ENCODE data around the gene RBBP8NL. TPM values are rescaled to one million over a fixed set of nuclear protein-coding genes. Genes with fewer than 3 reads are reported as not detected.

Gene RBBP8NL
- total and polyA plus RNA-seq, 2 of the 8 experiments (the other 6 are each of a cell fraction or from before 2014, with no cell fraction given) = 0.43 to 0.48 TPM

DNA sequence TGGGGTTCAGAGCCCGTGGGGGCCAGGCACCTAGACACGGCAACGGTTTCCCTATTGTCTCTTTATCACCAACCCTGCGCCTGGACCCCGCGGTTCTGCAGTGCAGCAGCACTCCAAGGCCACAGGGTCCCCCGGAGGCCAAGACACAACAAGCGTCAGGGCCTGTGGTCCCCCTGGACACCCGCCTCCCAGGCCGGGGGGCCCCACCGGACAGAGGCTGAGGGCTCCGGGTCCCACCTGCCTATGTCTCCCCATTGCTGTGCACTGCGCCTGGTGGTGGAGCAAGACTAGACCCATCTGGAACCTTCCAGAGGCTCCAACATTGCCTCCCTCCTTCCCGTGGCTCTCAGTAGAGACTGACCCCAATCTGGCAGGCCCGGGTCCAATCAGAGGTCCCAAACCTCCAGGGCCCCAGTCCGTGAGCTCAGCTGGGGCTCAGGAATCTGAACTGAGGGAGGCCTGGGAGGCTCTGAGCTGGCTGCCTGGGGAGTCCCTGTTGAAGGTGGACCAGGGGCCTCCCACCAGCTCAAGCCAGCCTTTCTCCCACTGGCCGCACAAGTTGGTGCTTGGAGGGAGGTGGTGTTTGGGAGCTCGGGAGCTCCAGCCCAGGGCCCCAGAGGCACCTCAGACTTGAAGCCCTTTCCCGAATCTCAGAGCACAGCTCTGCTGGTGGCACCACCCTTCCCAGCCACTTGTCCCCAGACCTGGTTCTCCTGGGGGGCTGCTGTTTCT is 39.6 kb upstream of the RBBP8NL start:
- H3K9me3 ChIP-seq (ENCODE audit: insufficient read depth in 2 of 2, low read depth in 1 of 2, low read length in 1 of 2) = no peaks in the 10 kb centered on the region
- CTCF ChIA-PET (ENCODE audit: partially characterized antibody) = interaction anchor here (0.8 to 1.6 kb wide), 9 partner anchors 11 to 245 kb away, joined by 3 to 5 read pairs (median 3); no protein-coding TSS in a partner anchor
- no peak overlapping the region for H2AFZ ChIP-seq (ENCODE audit: low read length)
- no peak overlapping the region for H2BK15ac ChIP-seq (ENCODE audit: low read length)
- H4K20me1 ChIP-seq (replicated peaks in 1 of 2; ENCODE audit: control insufficient read depth in 1 of 2, insufficient read depth in 2 of 2, low read length in 2 of 2) = peaks cover 0 to 3% of the 10 kb centered on the region in 2 experiments
- no peak overlapping the region for H2BK120ac ChIP-seq (replicated peaks; ENCODE audit: low read depth, low read length)
- peaks cover 0 to 5% (median 1%) of the 10 kb centered on the region in 4 experiments; a peak in 3 of 7 replicates for H3K27me3 ChIP-seq (replicated peaks in 1 of 4; ENCODE audit: control insufficient read depth in 3 of 4, extremely low read depth in 1 of 4, insufficient read depth in 3 of 4, low read length in 3 of 4)
- H4K91ac ChIP-seq (replicated peaks; ENCODE audit: insufficient read length, low read length) = no peak overlapping the region
- H3K36me3 ChIP-seq (ENCODE audit: control insufficient read depth in 2 of 4, insufficient read depth in 4 of 4, low read length in 3 of 4) = no peaks in the 10 kb centered on the region
- FAIRE-seq (no peak), DNase-seq (ENCODE audit: low read depth in 1 of 2, low spot score in 2 of 2) (no peak)
- no peak overlapping the region for H3K18ac ChIP-seq (ENCODE audit: extremely low read depth, low read length)
- H3K23me2 ChIP-seq (ENCODE audit: low read depth, low read length) = no peaks in the 10 kb centered on the region
- H3K56ac ChIP-seq (replicated peaks; ENCODE audit: insufficient read length, low read depth, low read length) = no peak overlapping the region
- no peak overlapping the region for H3K4me3 ChIP-seq (ENCODE audit: extremely low read depth in 1 of 4, insufficient read depth in 2 of 4, low read depth in 3 of 4, low read length in 4 of 4)
- no peak overlapping the region for H4K5ac ChIP-seq (ENCODE audit: insufficient read length, low read depth, low read length)
- H3K23ac ChIP-seq (ENCODE audit: insufficient read length) = no peak overlapping the region
- no peak overlapping the region for H3K9ac ChIP-seq (replicated peaks in 1 of 4; ENCODE audit: extremely low read depth in 1 of 4, low read depth in 3 of 4, low read length in 3 of 4)
- no peak overlapping the region for H3K4me2 ChIP-seq (ENCODE audit: insufficient read depth in 1 of 2, low read depth in 2 of 2, low read length in 2 of 2)
- no peaks in the 10 kb centered on the region; a peak in 2 of 7 replicates for H3K4me1 ChIP-seq (replicated peaks in 1 of 4; ENCODE audit: control insufficient read depth in 3 of 4, insufficient read depth in 4 of 4, low read length in 3 of 4)
- H2BK5ac ChIP-seq (ENCODE audit: low read depth, low read length) = no peak overlapping the region
- H3K79me2 ChIP-seq (ENCODE audit: control insufficient read depth in 1 of 2, insufficient read depth in 2 of 2, low read length in 2 of 2) = no peaks in the 10 kb centered on the region
- H3K14ac ChIP-seq (ENCODE audit: insufficient read length) = no peak overlapping the region
- H4K8ac ChIP-seq (ENCODE audit: extremely low read depth, insufficient read depth, low read length) = peak overlapping the region; percentile 92; the same call in 1 of the 2 replicates
- POLR2A ChIA-PET (ENCODE audit: partially characterized antibody) = interaction anchor here (0.6 kb wide), 1 partner anchor 349 kb away, joined by 3 read pairs; no protein-coding TSS in a partner anchor
- H3K79me1 ChIP-seq (ENCODE audit: low read depth, low read length) = no peaks in the 10 kb centered on the region
- no peak overlapping the region for H2AK5ac ChIP-seq (ENCODE audit: low read depth, low read length)
- H3K4ac ChIP-seq (replicated peaks; ENCODE audit: insufficient read length, low read depth, low read length) = no peak overlapping the region
- H3K27ac ChIP-seq (ENCODE audit: low read depth, low read length) = no peak overlapping the region
- WGBS, 2 experiments (ENCODE audit: extremely low coverage in 1 of 2, insufficient coverage in 1 of 2, insufficient read length in 1 of 2, insufficient replicate concordance in 2 of 2, low coverage in 1 of 2, low lambda C conversion rate in 2 of 2, missing lambda C conversion rate in 1 of 2) = 90% methylated on average over 18 of the region's 19 CpGs; no CpG with 5 or more reads in 1 of the 2 experiments
- no peak overlapping the region for H2BK20ac ChIP-seq (ENCODE audit: low read length)
- no peak overlapping the region for H2BK12ac ChIP-seq (ENCODE audit: low read depth, low read length)
- no peak for TF ChIP-seq SAP30 (IDR thresholded peaks at IDR 0.05; ENCODE audit: insufficient read depth, insufficient replicate concordance, low read length)
- no peak for TF ChIP-seq MAFK (IDR thresholded peaks at IDR 0.05; ENCODE audit: low read depth, low read length)
- TF ChIP-seq CHD2 (IDR thresholded peaks at IDR 0.05; ENCODE audit: low read length) = no peak
- no peak for TF ChIP-seq RXRA (IDR thresholded peaks at IDR 0.05; ENCODE audit: insufficient read depth, low read depth, low read length)
- TF ChIP-seq FOSL1 (IDR thresholded peaks at IDR 0.05; ENCODE audit: insufficient read depth, low read depth, low read length) = no peak
- no peak for TF ChIP-seq ZNF274 (IDR thresholded peaks at IDR 0.05; ENCODE audit: borderline replicate concordance, extremely low read depth, low read length)
- TF ChIP-seq USF2 (IDR thresholded peaks at IDR 0.05; ENCODE audit: low read length) = no peak
- no peak for TF ChIP-seq CEBPB (IDR thresholded peaks at IDR 0.05; ENCODE audit: low read depth, low read length)
- no peak for TF ChIP-seq JUN (IDR thresholded peaks at IDR 0.05; ENCODE audit: low read depth, low read length)
- TF ChIP-seq PHF8 (conservative IDR thresholded peaks at IDR 0.05; ENCODE audit: low read depth, low read length) = no peak
- TF ChIP-seq POU5F1 (IDR thresholded peaks at IDR 0.05; ENCODE audit: low read depth, low read length) = no peak

All from H1 (cell line).